Endometrial microvascular endothelial cells (primary cell): ENCODE measurements around the gene SERPINB5. TPM values are rescaled to one million over a fixed set of nuclear protein-coding genes. Genes with fewer than 3 reads are reported as not detected.

ENCODE experiments used
- in situ Hi-C: cut with HindIII; loops from 2 replicates; pipeline ENCODE4 v1.10.0; 2017; ENCODE audit warnings: low sequenced_read_pairs, low pct_unique_long_range_greater_than_20kb; ENCODE audit errors: inconsistent ontology term
- total RNA-seq: library from RNA; depleted of rRNA; stranded (reverse); fragments of >200 nt; gene quantifications from one replicate; pipeline ENCODE4 v1.2.3, GENCODE V29; 2015; ENCODE audit errors: inconsistent ontology term

Gene SERPINB5
- total RNA-seq, 1 donor from 2014 or later, result not detected

DNA sequence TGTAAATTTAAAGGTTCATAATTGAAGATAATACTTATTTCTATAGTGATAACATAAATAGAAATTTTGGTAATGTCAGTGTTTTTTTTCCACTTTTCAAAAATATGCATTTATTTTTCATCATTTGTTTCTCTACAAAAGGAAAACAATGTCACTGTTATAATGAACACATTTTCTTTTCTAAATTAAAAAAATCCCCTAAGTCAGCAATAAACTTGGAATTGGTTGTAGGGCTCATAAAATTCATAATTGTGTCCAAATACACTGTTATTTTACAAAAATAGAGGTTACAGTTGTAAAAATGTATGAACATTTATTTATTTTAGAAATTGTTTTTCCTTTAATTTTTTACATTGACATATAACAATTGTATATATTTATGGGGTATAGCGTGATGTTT lies 39.0 kb downstream of the SERPINB5 start:
- in situ Hi-C loops, result no loop called here

DNA sequence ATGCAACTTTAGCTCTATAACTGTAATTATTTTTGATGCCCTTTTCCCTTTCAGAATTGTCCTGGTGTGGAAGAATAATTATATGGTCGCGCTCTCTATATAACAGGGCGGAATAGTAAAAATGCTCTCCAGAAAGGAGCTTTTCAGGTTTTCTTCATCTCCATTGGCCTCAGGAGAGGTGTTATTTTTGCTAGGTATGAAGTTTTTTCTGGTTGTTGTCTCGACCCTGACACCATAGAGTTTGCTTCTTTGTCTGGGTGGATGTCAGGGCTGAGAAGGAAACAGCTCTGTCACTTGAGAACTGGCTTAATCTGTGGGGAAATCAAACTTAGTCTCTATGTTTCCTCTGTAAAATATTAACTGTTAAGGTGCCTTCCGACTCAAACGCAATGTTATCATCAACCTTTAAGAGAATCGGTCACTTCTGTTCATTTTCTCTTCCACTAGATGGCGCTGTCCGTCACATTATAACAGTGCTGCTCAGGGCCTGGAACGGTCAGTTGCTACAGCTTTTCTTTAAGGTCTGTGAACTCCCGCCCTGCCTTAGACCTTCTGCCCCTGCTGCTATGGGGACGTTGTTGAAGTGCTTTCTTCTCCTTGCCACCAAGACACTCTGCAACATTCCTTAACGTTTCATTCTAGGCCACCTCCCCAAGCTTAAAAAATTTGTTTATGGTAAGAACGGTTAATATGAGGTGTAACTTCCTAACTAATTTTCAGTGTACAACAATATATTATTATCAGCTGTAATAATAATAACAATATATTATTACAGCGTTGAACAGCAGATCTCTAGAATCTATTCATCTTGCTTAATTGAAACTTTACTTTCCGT lies 41.6 kb downstream of the SERPINB5 start:
- in situ Hi-C loops, result no loop called here

DNA sequence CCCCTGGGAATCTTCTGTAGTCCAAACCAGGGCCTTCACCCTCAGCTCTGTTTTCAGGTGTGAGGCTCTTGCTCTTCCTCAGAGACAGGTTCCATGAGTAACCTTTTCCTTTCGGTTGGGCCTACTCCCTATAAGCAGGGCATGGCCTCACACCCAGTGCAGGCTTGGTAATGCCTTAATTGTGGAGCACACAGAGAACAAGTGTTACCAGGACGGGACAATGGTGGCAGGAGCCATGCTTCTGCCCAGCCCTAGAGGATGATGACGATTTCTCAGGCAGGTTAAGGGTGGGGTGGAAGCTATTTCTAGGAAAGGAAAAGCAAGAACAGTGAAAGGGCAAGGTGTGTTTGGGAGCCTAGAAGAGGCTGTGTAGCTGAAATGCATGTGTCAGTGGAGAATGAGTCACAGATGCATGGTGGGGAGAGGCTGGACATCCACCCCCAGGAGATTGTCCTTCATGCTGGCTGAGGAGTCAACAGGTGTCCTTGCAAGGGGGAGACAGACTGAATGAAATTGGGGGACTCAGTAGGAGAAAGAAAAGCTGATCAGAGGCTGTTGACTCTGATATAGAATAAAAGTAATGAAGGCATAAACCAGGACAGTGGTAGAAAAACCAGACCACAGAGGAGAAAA lies 43.4 kb downstream of the SERPINB5 start:
- in situ Hi-C loops, result no loop called here

DNA sequence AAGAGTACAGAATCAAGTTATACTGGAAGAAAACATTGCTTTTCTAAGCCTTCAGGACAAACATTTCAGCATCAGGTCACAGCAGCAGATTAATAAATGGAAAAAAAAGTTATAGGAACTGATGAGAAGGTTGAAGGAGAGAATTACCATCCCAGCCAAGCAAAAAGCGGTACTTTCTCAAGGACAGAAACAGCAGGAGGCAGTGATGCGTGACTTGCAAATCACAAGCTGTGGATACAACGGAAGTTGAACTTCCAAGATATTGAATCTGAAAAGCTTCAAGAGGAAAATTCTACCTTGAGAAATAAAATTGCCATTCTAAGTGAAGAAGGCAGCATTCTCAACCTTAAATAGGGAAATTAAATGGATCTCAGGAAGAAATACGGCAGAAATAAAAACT lies 46.9 kb downstream of the SERPINB5 start:
- in situ Hi-C loops, result no loop called here

DNA sequence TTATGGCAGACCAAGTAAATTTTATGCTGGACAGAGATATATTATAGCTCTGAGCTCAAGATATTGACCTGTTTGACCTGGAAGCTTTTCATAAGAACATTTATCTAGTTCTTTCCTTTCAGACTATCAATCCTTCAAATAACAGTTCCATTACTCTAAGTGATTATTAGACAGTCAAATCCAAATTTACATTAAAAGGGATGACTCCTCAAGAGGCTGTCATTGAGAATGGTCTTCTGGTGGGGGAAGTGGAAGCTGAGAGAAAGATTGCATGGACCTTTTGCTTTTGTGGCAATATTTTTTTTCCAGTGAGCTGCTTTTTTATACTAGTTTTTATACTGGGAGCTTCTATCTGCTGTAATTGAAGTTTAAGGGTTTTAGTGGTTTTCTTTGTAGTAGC lies 50.5 kb downstream of the SERPINB5 start:
- in situ Hi-C loops, result no loop called here

DNA sequence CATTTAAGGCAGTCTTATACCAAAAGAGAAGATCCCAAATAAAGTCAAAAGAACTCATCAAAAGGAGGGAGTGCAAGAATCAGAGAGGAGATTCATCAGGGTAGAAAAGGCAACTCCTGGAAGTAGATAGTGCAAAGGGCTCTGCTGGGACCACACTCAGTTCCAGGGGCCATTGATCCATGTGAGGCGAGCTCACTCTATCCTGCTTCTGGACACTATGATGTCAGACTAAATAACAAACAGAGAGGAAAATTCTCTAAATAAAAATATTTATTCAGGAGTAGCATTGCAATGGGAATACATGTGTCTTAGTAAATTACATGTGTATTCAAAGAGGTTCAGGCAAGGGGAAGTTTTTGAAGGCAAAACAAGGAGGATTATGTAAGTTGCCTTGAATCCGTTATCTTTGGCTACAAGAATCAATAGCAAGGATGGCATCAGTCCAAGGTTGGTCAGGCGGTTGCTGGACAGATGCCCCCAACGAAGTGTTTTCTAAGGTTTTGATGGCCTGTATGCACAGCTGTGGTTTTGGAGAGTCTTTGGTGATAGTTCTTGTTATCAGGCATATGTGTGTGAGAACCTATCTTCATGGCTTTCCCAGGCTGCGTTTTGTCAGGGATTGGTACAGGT lies 52.2 kb downstream of the SERPINB5 start:
- in situ Hi-C loops, result no loop called here

DNA sequence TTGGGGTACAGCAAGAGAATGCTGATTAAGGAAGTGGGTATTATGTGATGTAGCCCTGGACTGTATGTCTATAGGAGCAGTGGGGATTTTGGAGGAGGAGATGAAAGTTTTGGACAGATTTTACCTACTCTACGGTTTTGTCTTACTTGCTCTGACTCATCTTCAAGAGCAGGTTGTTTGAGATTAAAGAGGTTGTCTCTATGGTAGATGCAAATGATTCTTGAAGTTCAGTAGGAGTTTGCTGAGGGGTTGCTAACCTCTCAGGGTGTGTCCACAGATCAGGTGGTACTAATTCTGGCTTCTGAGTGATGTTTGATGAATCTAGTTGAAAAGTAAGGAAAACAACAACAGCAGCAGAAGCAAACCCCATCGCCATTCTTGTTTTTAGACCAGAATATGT lies 55.7 kb downstream of the SERPINB5 start:
- in situ Hi-C loops, result no loop called here

DNA sequence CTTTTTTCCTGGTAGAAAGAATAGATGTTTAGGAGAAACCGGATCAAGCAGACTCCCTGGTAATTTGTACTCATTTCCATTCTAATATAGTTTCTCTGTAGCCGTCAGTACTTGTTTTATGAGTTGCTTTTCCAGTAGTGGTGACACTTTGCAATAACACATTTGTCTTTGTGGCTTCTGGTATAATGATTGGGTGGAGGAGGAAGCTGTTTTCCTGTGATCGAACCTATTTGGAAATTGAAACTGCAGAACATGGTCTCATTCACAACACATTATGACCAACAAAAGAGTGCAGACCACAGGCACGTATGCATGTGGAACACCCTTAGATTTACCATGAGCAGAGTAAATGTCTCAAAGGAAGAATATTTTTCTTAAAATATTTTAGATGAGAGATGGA lies 57.9 kb downstream of the SERPINB5 start:
- in situ Hi-C loops, result no loop called here

DNA sequence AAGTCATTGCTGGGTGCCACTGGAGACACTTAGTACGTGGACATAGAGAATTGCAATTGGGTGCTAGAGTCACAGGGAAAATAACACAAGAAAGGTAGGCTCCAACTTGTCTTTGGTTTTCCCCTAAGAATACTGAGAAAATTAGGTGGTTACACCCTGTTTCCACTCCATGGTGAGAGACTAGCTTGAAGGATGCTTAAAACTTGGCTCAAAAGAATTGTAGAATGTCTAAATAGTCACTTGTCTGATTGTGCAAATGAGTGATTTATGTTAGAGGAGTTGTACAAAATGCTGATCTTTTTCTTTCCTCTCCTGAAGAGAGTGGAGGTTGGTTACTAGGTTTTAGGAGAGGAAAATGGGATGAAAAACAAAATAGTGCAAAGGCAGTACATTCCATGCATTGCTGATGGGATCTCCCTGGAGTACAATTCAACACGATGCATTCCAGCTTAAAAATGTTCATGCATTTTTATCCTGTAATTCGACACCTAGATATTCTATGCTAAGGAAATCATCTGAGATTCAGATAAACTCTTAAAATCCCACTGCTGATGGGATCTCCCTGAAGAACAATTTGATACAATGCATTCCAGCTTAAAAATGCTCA lies 63.2 kb downstream of the SERPINB5 start:
- in situ Hi-C loops, result no loop called here

DNA sequence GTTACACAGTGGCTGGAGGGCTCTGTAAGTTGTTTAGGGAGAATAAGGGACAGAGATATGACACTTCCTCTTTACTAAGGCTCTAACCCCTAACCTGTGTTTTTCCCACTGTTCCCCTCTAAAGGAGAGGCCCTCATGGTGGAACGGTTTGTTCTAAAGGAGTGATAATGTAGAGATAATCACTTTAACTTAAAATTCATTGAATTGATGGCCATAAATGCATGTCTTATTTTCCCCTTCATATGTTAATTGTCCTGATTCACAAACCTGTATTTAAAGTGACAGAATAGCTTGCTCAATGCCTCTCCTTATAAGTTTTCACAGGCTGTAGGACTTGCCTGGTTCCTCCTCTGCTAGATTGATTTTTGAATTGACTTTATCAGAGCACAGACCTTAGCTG lies 65.3 kb downstream of the SERPINB5 start, which contains the start of gene SERPINB12:
Gene SERPINB12 (plus strand): TSS at position 301 of the 400 bp plus-strand sequence. CDS start 13,791 bp downstream, outside the sequence.
- in situ Hi-C loops, result no loop called here

DNA sequence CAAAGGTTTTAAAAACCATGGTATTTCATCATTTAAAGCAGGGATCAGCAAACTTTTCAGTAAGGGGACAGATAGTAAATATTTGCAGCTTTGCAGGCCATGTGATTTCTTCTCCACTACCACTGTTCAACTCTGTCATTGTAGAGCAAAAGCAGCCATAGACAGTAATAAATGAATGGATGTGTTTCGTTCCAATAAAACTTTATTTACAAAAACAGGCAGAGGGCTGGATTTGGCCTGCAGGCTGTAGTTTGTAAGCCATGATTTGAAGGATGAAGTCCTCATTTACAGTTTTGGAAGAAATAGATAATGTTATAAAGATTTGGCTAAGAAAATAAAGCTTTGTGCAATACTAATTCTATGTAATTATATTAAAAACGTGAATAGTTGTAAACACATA lies 67.3 kb downstream of the SERPINB5 start:
- in situ Hi-C loops, result no loop called here

DNA sequence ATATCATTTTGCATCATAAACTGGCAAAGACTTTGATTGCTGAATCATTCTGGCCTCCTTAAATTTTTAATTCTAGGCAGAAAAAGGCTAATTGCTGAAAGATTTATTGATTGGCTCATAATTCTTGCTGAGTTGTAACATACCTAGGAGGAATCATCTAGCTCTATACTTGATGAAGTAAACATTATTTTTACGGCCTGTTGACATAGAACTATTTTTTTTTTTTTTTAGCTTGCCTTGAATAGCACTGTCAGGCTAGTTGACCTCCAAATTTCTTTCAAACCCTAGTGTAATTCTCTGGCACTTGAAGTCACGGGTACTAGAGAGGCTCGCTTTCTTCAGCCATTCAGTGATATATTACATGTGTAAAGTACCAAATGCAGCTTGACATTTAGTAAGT lies 68.2 kb downstream of the SERPINB5 start:
- in situ Hi-C loops, result no loop called here

DNA sequence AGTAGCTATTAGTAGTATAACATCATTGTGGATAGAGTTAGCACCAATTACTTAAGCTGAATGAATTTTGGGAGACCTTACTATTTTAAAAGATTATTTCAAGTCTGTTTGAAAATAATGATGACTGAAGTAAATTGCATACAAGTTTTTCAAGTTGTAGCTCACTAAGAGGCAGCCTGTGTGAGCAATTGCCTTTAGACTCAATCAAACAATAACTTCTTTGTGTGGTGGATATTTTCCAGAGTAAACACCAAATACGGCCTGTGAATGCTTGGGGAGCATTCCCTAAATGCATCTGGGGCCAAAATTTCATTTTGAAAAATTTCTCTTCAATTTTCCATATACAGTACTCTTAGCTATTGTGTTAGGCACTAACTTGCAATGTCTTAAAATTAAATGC lies 73.3 kb downstream of the SERPINB5 start:
- in situ Hi-C loops, result no loop called here

DNA sequence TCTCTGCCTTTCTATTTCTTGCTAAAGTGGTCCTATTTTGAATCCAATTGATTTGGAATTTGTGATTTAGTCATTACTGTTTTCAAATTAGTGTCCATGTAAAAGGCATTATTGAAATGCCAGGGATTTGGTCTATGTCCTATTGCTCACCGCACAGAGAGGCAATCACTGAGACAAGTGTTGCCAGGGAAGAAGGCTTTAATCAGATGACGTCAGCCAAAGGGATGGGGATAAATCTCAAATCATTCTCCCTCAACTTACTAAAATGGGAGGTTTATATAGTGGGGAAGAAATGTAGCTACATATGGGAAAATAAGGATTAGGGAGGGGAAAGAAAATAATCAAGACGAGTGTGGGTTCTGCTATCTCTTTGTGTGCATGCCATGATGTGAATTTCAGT lies 75.0 kb downstream of the SERPINB5 start:
- in situ Hi-C loops, result no loop called here

DNA sequence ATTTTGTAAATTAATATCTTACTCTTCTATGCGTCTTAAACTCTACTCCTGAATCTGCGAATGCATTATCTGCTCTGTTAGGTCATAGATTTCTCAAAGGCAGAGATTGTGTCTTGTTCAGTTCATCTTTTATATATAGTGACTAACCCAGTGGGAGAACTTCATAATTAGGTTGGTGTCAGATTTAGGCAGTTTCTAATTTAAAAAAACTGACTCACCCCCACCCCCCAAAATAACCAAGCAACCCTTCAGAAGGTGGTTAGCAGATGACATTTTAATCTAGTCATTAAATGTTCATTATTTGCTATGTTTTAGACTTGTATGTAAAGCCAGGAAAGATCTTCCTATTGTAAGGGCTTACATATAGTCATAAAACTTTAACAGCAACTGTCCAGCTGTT lies 75.8 kb downstream of the SERPINB5 start:
- in situ Hi-C loops, result no loop called here

DNA sequence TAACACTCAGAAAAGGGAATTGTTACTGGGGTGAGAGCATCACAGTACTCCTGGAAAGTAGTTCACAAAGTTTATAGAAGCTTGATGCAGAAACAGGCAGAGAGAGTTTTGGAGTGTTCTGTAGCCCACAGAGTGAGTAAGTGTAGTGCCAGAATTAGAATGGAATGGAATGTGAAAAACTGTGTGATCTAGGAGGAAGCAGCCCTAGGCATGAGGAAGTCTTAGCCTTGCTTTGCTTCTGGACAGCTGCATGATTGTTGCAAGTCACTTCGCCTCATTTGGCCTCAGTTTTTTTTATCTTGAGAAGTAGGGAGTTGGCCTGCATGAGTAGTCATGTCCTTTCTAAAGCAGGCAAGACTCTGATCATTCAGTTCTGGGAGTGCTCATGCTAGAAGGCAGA lies 76.3 kb downstream of the SERPINB5 start:
- in situ Hi-C loops, result no loop called here
